Measurements from ENCODE around the gene SLC4A5. TPM values are rescaled to one million over a fixed set of nuclear protein-coding genes. Genes with fewer than 3 reads are reported as not detected.
A peak's percentile ranks its signal among the peaks of the same experiment; 100 is the strongest.

The SLC4A5 gene
- total RNA-seq, result 10 to 100 TPM in 1 of 2 donors, 1 to 10 TPM in 1; 9.1 to 10.5 TPM
- total RNA-seq, result 2.3 to 4.0 reads per million in 2 donors

GRCh38 chr2:74343316-74343715 lies at the start of gene SLC4A5:
SLC4A5 (minus strand) TSS chr2:74343416; CDS start chr2:74315023, 28,393 bp downstream.
- Mint-ChIP-seq H3K36me3 (ENCODE audit: low read depth) (peaks cover 7% of the 10 kb centered on the region), H3K4me1 (peaks cover 12% of the 10 kb centered on the region), H3K27me3 (no peaks in the 10 kb centered on the region), H3K27ac (peak within 1 kb of the TSS; percentile 8), H3K4me3 (no peak within 1 kb of the TSS)
- ATAC-seq (no peak), DNase-seq (no peak)
- no peaks in the 10 kb centered on the region for H3K9me3 ChIP-seq (ENCODE audit: control insufficient read depth, low read length, poor library complexity, severe bottlenecking)

GRCh38 chr2:74392449-74392743 lies 49.2 kb upstream of the SLC4A5 start:
- Mint-ChIP-seq H3K27ac (no peak overlapping the region), H3K36me3 (ENCODE audit: low read depth) (no peaks in the 10 kb centered on the region), H3K27me3 (peaks cover 18% of the 10 kb centered on the region), H3K4me1 (peaks cover 9% of the 10 kb centered on the region), H3K4me3 (no peak overlapping the region)
- H3K9me3 ChIP-seq (ENCODE audit: control insufficient read depth, low read length, poor library complexity, severe bottlenecking), result no peaks in the 10 kb centered on the region
- ATAC-seq, result no peak
- no peak for DNase-seq

GRCh38 chr2:74391580-74392448 lies 48.6 kb upstream of the SLC4A5 start:
- Mint-ChIP-seq H3K27ac (peak overlapping the region; percentile 94), H3K4me1 (peaks cover 9% of the 10 kb centered on the region), H3K36me3 (ENCODE audit: low read depth) (no peaks in the 10 kb centered on the region), H3K27me3 (peaks cover 18% of the 10 kb centered on the region), H3K4me3 (peak overlapping the region; percentile 97)
- peak; percentile 92 for ATAC-seq
- no peaks in the 10 kb centered on the region for H3K9me3 ChIP-seq (ENCODE audit: control insufficient read depth, low read length, poor library complexity, severe bottlenecking)
- DNase-seq, result peak; percentile 90 to 98 (median 93)

- no peak for DNase-seq
- no peak for ATAC-seq
Observed at GRCh38 chr2:74391209-74391579, 48.0 kb upstream of the SLC4A5 start.

GRCh38 chr2:74390606-74391005 lies 47.4 kb upstream of the SLC4A5 start:
- DNase-seq, result no peak
- H3K4me1 Mint-ChIP-seq, result peaks cover 9% of the 10 kb centered on the region
- no peaks in the 10 kb centered on the region for H3K9me3 ChIP-seq (ENCODE audit: control insufficient read depth, low read length, poor library complexity, severe bottlenecking)
- no peak for ATAC-seq
- H3K27ac Mint-ChIP-seq, result peak overlapping the region; percentile 94
- peaks cover 18% of the 10 kb centered on the region for H3K27me3 Mint-ChIP-seq
- no peaks in the 10 kb centered on the region for H3K36me3 Mint-ChIP-seq (ENCODE audit: low read depth)
- peak overlapping the region; percentile 56 for H3K4me3 Mint-ChIP-seq

More at GRCh38 chr2:74391209-74391579, 48.0 kb upstream of the SLC4A5 start:
- Mint-ChIP-seq H3K27ac (peak overlapping the region; percentile 94), H3K27me3 (peaks cover 18% of the 10 kb centered on the region), H3K4me1 (peaks cover 9% of the 10 kb centered on the region), H3K36me3 (ENCODE audit: low read depth) (no peaks in the 10 kb centered on the region), H3K4me3 (peak overlapping the region; percentile 97)
- H3K9me3 ChIP-seq (ENCODE audit: control insufficient read depth, low read length, poor library complexity, severe bottlenecking), result no peaks in the 10 kb centered on the region

GRCh38 chr2:74387346-74387745 lies 44.1 kb upstream of the SLC4A5 start:
- H3K4me3 Mint-ChIP-seq, result no peak overlapping the region
- ATAC-seq, result no peak
- no peaks in the 10 kb centered on the region for H3K36me3 Mint-ChIP-seq (ENCODE audit: low read depth)
- H3K27me3 Mint-ChIP-seq, result no peaks in the 10 kb centered on the region
- no peak for DNase-seq
- no peak overlapping the region for H3K27ac Mint-ChIP-seq
- peaks cover 17% of the 10 kb centered on the region for H3K4me1 Mint-ChIP-seq
- no peaks in the 10 kb centered on the region for H3K9me3 ChIP-seq (ENCODE audit: control insufficient read depth, low read length, poor library complexity, severe bottlenecking)

GRCh38 chr2:74385396-74385795 lies 42.2 kb upstream of the SLC4A5 start:
- ATAC-seq, result no peak
- H3K9me3 ChIP-seq (ENCODE audit: control insufficient read depth, low read length, poor library complexity, severe bottlenecking), result no peaks in the 10 kb centered on the region
- no peak for DNase-seq
- Mint-ChIP-seq H3K36me3 (ENCODE audit: low read depth) (no peaks in the 10 kb centered on the region), H3K4me3 (no peak overlapping the region), H3K27me3 (no peaks in the 10 kb centered on the region), H3K27ac (no peak overlapping the region), H3K4me1 (peaks cover 22% of the 10 kb centered on the region)

GRCh38 chr2:74384051-74384450 lies 40.8 kb upstream of the SLC4A5 start:
- Mint-ChIP-seq H3K27ac (no peak overlapping the region), H3K36me3 (ENCODE audit: low read depth) (no peaks in the 10 kb centered on the region), H3K27me3 (no peaks in the 10 kb centered on the region), H3K4me1 (peaks cover 31% of the 10 kb centered on the region), H3K4me3 (no peak overlapping the region)
- no peaks in the 10 kb centered on the region for H3K9me3 ChIP-seq (ENCODE audit: control insufficient read depth, low read length, poor library complexity, severe bottlenecking)
- DNase-seq (no peak), ATAC-seq (no peak)

- no peak for DNase-seq
- H3K27ac Mint-ChIP-seq, result no peak overlapping the region
- H3K4me3 Mint-ChIP-seq, result no peak overlapping the region
- H3K4me1 Mint-ChIP-seq, result peaks cover 34% of the 10 kb centered on the region
- no peaks in the 10 kb centered on the region for H3K27me3 Mint-ChIP-seq
- no peak for ATAC-seq
- no peaks in the 10 kb centered on the region for H3K9me3 ChIP-seq (ENCODE audit: control insufficient read depth, low read length, poor library complexity, severe bottlenecking)
- no peaks in the 10 kb centered on the region for H3K36me3 Mint-ChIP-seq (ENCODE audit: low read depth)
Observed at GRCh38 chr2:74383254-74383653, 40.0 kb upstream of the SLC4A5 start.

GRCh38 chr2:74381751-74382150 lies 38.5 kb upstream of the SLC4A5 start:
- Mint-ChIP-seq H3K4me1 (peaks cover 34% of the 10 kb centered on the region), H3K27me3 (no peaks in the 10 kb centered on the region), H3K27ac (no peak overlapping the region), H3K36me3 (ENCODE audit: low read depth) (peaks cover 3% of the 10 kb centered on the region), H3K4me3 (no peak overlapping the region)
- ATAC-seq (no peak), DNase-seq (no peak)
- H3K9me3 ChIP-seq (ENCODE audit: control insufficient read depth, low read length, poor library complexity, severe bottlenecking), result no peaks in the 10 kb centered on the region

- ATAC-seq, result peak; percentile 52
- Mint-ChIP-seq H3K4me1 (peaks cover 38% of the 10 kb centered on the region), H3K4me3 (peak within 1 kb of the TSS; percentile 81), H3K36me3 (ENCODE audit: low read depth) (peaks cover 3% of the 10 kb centered on the region), H3K27me3 (no peaks in the 10 kb centered on the region), H3K27ac (peak within 1 kb of the TSS; percentile 39)
- H3K9me3 ChIP-seq (ENCODE audit: control insufficient read depth, low read length, poor library complexity, severe bottlenecking), result no peaks in the 10 kb centered on the region
- peak in 1 of 3 donors; percentile 10 for DNase-seq
Observed at GRCh38 chr2:74379851-74380789, 36.9 kb upstream of the SLC4A5 start, which contains the start of gene DCTN1. DCTN1 (minus strand) TSS chr2:74380311; CDS start chr2:74380037, 274 bp downstream.

GRCh38 chr2:74378007-74378406 lies 34.8 kb upstream of the SLC4A5 start:
- no peak for DNase-seq
- no peak overlapping the region for H3K27ac Mint-ChIP-seq
- H3K4me3 Mint-ChIP-seq, result no peak overlapping the region
- no peaks in the 10 kb centered on the region for H3K9me3 ChIP-seq (ENCODE audit: control insufficient read depth, low read length, poor library complexity, severe bottlenecking)
- ATAC-seq, result no peak
- H3K36me3 Mint-ChIP-seq (ENCODE audit: low read depth), result peaks cover 3% of the 10 kb centered on the region
- peaks cover 33% of the 10 kb centered on the region for H3K4me1 Mint-ChIP-seq
- H3K27me3 Mint-ChIP-seq, result no peaks in the 10 kb centered on the region

- no peaks in the 10 kb centered on the region for H3K9me3 ChIP-seq (ENCODE audit: control insufficient read depth, low read length, poor library complexity, severe bottlenecking)
- no peak for ATAC-seq
Observed at GRCh38 chr2:74375838-74376237, 32.6 kb upstream of the SLC4A5 start.

More at GRCh38 chr2:74375838-74376237, 32.6 kb upstream of the SLC4A5 start:
- Mint-ChIP-seq H3K4me3 (no peak overlapping the region), H3K36me3 (ENCODE audit: low read depth) (peaks cover 15% of the 10 kb centered on the region), H3K27ac (peak overlapping the region; percentile 59), H3K27me3 (no peaks in the 10 kb centered on the region), H3K4me1 (peaks cover 34% of the 10 kb centered on the region)
- no peak for DNase-seq

Measured in T-helper 17 cell (primary cell).